ENCODE results near the gene CATSPERE. TPM values are rescaled to one million over a fixed set of nuclear protein-coding genes. Genes with fewer than 3 reads are reported as not detected.

The CATSPERE gene
- polyA plus RNA-seq, 1 experiment = 0.20 TPM

DNA sequence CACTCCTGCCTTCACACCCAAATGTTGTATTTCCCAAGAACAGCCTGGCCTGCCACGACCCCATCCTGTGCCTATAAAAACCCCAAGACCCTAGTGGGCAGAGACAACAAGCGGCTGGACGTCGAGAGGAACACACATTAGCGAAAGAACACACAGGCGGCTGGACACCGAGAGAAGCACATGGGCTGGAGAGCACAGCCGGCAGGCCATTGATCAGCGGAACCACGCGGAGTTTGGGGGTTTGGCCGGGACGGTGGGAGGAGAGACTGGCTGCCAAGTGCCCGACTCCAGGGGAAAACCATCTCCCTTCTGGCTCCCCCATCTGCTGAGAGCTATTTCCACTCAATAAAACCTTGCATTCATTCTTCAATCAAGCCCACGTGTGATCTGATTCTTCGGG, 181.5 kb downstream of the CATSPERE start:
- no peaks in the 10 kb centered on the region; the same call in 1 of the 2 replicates for H3K27me3 ChIP-seq (ENCODE audit: control insufficient read depth, insufficient read depth, low read length)
- no peak for DNase-seq (ENCODE audit: low read depth)
- no peaks in the 10 kb centered on the region for H3K36me3 ChIP-seq (ENCODE audit: control insufficient read depth, insufficient read depth, low read length)
- TF ChIP-seq CTCF (IDR thresholded peaks at IDR 0.05; ENCODE audit: insufficient read depth, low read depth, low read length) = no peak
- POLR2A ChIA-PET = no interaction called here
- CTCF ChIA-PET = no interaction called here
- H3K4me3 ChIP-seq (ENCODE audit: low read depth, low read length) = no peak overlapping the region

GRCh38 chr1:244642988-244643387, 181.9 kb downstream of the CATSPERE start:
- H3K36me3 ChIP-seq (ENCODE audit: control insufficient read depth, insufficient read depth, low read length) = no peaks in the 10 kb centered on the region
- ChIA-PET POLR2A (no interaction called here), CTCF (no interaction called here)
- no peak for DNase-seq (ENCODE audit: low read depth)
- no peak for TF ChIP-seq CTCF (IDR thresholded peaks at IDR 0.05; ENCODE audit: insufficient read depth, low read depth, low read length)
- H3K4me3 ChIP-seq (ENCODE audit: low read depth, low read length) = no peak overlapping the region
- H3K27me3 ChIP-seq (ENCODE audit: control insufficient read depth, insufficient read depth, low read length) = no peaks in the 10 kb centered on the region; the same call in 1 of the 2 replicates

DNA sequence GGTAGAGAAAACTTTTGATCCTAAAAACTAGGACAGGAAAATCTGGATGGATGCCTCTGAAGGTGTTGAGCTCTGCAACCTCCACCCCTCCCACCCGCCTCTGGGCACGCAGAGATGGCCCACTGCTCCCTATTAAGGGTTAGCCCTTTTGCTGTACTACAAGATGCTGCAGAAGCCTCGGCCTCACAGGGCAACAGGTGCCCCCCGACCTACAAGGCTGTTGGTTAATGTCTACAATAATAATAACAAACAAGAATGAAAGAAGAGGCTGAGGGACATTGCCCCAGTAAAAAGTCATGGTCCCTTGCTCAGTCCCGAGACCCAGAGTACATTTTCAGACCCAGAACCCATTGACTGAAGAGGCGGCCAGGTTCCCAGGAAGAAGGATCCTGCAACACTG, 184.3 kb downstream of the CATSPERE start:
- DNase-seq (ENCODE audit: low read depth) = no peak
- ChIA-PET POLR2A (no interaction called here), CTCF (interaction anchor here (1.5 kb wide), 1 partner anchor 23 kb away, joined by 3 read pairs; no protein-coding TSS in a partner anchor)
- Histone ChIP-seq H3K27me3 (ENCODE audit: control insufficient read depth, insufficient read depth, low read length) (no peaks in the 10 kb centered on the region; the same call in 1 of the 2 replicates), H3K36me3 (ENCODE audit: control insufficient read depth, insufficient read depth, low read length) (no peaks in the 10 kb centered on the region), H3K4me3 (ENCODE audit: low read depth, low read length) (no peak overlapping the region)
- TF ChIP-seq CTCF (IDR thresholded peaks at IDR 0.05; ENCODE audit: insufficient read depth, low read depth, low read length) = no peak

DNA sequence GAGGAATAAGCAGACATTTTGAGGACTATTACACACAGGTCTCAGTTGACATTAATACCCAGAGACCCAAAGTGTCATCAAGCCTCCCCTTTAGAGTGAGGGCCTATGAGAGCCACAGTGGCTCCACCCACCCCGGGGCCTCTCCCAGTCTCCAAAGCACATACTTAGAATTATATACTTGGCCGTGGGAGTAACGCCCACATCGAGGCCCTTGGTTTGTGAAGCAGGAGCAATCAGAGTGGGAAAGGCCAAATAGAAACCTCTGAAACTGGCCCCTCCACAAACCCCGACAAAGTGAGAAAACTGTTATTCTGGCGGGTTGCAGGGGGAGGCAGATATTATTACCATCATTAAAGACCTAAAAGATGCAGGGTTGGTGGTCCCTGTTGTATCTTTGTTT, 184.8 kb downstream of the CATSPERE start:
- POLR2A ChIA-PET = no interaction called here
- CTCF ChIA-PET = no interaction called here
- Histone ChIP-seq H3K36me3 (ENCODE audit: control insufficient read depth, insufficient read depth, low read length) (no peaks in the 10 kb centered on the region), H3K27me3 (ENCODE audit: control insufficient read depth, insufficient read depth, low read length) (no peaks in the 10 kb centered on the region; the same call in 1 of the 2 replicates), H3K4me3 (ENCODE audit: low read depth, low read length) (no peak overlapping the region)
- no peak for DNase-seq (ENCODE audit: low read depth)
- no peak for TF ChIP-seq CTCF (IDR thresholded peaks at IDR 0.05; ENCODE audit: insufficient read depth, low read depth, low read length)

GRCh38 chr1:244647819-244648218, 186.7 kb downstream of the CATSPERE start:
- ChIA-PET CTCF (interaction anchor here (1.2 to 1.5 kb wide), 2 partner anchors 25 to 27 kb away, joined by 3 read pairs; no protein-coding TSS in a partner anchor), POLR2A (no interaction called here)
- no peaks in the 10 kb centered on the region for H3K27me3 ChIP-seq (ENCODE audit: control insufficient read depth, insufficient read depth, low read length)
- no peak for TF ChIP-seq CTCF (IDR thresholded peaks at IDR 0.05; ENCODE audit: insufficient read depth, low read depth, low read length)
- no peak for DNase-seq (ENCODE audit: low read depth)
- H3K36me3 ChIP-seq (ENCODE audit: control insufficient read depth, insufficient read depth, low read length) = no peaks in the 10 kb centered on the region
- no peak overlapping the region for H3K4me3 ChIP-seq (ENCODE audit: low read depth, low read length)

Data from BJ (cell line).